Measurements from ENCODE around the gene EEFSEC.

DNA sequence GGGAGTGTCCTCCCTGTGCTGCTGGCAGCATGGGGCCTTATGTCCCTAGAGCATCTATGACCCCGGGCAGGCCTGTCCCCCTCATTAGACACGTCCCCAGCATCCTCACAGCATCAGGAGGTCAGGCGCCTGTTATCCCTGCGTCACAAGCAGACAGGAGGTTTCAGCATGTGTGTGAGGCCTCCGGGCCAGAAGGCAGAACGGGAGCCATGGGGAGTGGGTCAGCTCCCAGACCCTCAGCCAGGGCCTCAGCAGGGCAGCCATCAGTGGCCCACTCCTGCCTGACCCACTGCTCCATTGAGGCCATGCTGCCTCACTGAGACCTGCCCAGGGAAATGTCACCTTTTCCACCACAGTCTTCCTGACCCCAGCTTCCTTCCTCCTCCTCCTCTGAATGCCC is 241.8 kb downstream of the EEFSEC start:
- TF ChIP-seq, protein P1, sequence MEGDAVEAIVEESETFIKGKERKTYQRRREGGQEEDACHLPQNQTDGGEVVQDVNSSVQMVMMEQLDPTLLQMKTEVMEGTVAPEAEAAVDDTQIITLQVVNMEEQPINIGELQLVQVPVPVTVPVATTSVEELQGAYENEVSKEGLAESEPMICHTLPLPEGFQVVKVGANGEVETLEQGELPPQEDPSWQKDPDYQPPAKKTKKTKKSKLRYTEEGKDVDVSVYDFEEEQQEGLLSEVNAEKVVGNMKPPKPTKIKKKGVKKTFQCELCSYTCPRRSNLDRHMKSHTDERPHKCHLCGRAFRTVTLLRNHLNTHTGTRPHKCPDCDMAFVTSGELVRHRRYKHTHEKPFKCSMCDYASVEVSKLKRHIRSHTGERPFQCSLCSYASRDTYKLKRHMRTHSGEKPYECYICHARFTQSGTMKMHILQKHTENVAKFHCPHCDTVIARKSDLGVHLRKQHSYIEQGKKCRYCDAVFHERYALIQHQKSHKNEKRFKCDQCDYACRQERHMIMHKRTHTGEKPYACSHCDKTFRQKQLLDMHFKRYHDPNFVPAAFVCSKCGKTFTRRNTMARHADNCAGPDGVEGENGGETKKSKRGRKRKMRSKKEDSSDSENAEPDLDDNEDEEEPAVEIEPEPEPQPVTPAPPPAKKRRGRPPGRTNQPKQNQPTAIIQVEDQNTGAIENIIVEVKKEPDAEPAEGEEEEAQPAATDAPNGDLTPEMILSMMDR (conservative IDR thresholded peaks at IDR 0.05; ENCODE audit: low read depth, low read length), result no peak
- no peak for TF ChIP-seq POLR2A (IDR thresholded peaks at IDR 0.05; ENCODE audit: low read depth, low read length)
- TF ChIP-seq MAFK (IDR thresholded peaks at IDR 0.05; ENCODE audit: low read depth, low read length), result no peak
- no peak for TF ChIP-seq USF2 (IDR thresholded peaks at IDR 0.05; ENCODE audit: low read depth, low read length)
- no peak for TF ChIP-seq RAD21 (IDR thresholded peaks at IDR 0.05; ENCODE audit: low read length)
- TF ChIP-seq BHLHE40 (IDR thresholded peaks at IDR 0.05; ENCODE audit: low read depth, low read length), result no peak
- TF ChIP-seq MXI1 (IDR thresholded peaks at IDR 0.05; ENCODE audit: borderline replicate concordance, low read depth, low read length), result no peak
- TF ChIP-seq CEBPB (IDR thresholded peaks at IDR 0.05; ENCODE audit: low read depth, low read length), result no peak
- TF ChIP-seq MAZ (IDR thresholded peaks at IDR 0.05; ENCODE audit: borderline replicate concordance, low read depth, low read length), result no peak
